Panc1 (cell line): ENCODE results near the gene FAM43B. TPM values are rescaled to one million over a fixed set of nuclear protein-coding genes. Genes with fewer than 3 reads are reported as not detected.

Experiments
- ATAC-seq: fragments of 200-7000 bp; cut with Tn5 transposase; 2 replicates; pipeline ENCODE4 v1.9.1; 2020; ENCODE audit warnings: mild to moderate bottlenecking, moderate library complexity
- BruUV-seq: library from RNA; stranded (reverse); fragments of 400-500 nt; replicated peaks from 2 replicates; lab custom pipeline; 2021; lab: Mats Ljungman, UMichigan
- CTCF ChIA-PET: fragments of 300-600 bp; sonication (Branson Sonifier 250); formaldehyde crosslinking; loops from one replicate; lab custom pipeline; 2022; ENCODE audit warnings: antibody characterized with exemption; lab: Charles Lee
- POLR2A ChIA-PET: fragments of 300-600 bp; sonication (Branson Sonifier 250); formaldehyde crosslinking; loops from one replicate; lab custom pipeline; 2022; ENCODE audit warnings: antibody characterized with exemption; lab: Charles Lee
- DNase-seq: peaks from one replicate; pipeline ENCODE4 v3.0.0-alpha.2; 2010; ENCODE audit warnings: low read depth, low spot score
- H3K27ac ChIP-seq: 2 replicates; pipeline ENCODE4 v1.5.1; 2011; ENCODE audit warnings: mild to moderate bottlenecking, low read length, inconsistent platforms
- H3K27me3 ChIP-seq: fragments of 200-500 bp; sonication (Bioruptor generic); 2 replicates; pipeline ENCODE4 v1.6.0; 2014; ENCODE audit warnings: low read length, inconsistent platforms; ENCODE audit not compliant: control insufficient read depth, insufficient read depth
- H3K36me3 ChIP-seq: fragments of 200-500 bp; sonication (Bioruptor generic); 2 replicates; pipeline ENCODE4 v1.5.1; 2014; ENCODE audit warnings: inconsistent platforms, mild to moderate bottlenecking, low read length, moderate library complexity; ENCODE audit not compliant: control insufficient read depth, insufficient read depth
- H3K4me1 ChIP-seq: 2 replicates; pipeline ENCODE4 v1.5.1; 2011; ENCODE audit warnings: inconsistent platforms, mild to moderate bottlenecking, low read length, moderate library complexity; ENCODE audit not compliant: control insufficient read depth, insufficient read depth
- H3K4me3 ChIP-seq, 2 experiments: 2 replicates each; pipeline ENCODE4 v1.5.1; 2011 to 2012; ENCODE audit warnings: low read depth in 2 of 2, low read length in 2 of 2, mild to moderate bottlenecking in 2 of 2, inconsistent platforms in 1 of 2, moderate library complexity in 1 of 2
- H3K9me3 ChIP-seq: fragments of 200-500 bp; sonication (Bioruptor generic); 2 replicates; pipeline ENCODE4 v1.5.1; 2014; ENCODE audit warnings: low read depth, mild to moderate bottlenecking, inconsistent platforms, low read length, moderate library complexity; ENCODE audit not compliant: control insufficient read depth, insufficient read depth
- CTCF ChIP-seq: fragments of 450-650 bp; IDR thresholded peaks from 2 replicates; pipeline ENCODE4 v1.5.1; 2017; ENCODE audit warnings: mild to moderate bottlenecking
- POLR2AphosphoS5 ChIP-seq: IDR thresholded peaks from 2 replicates; pipeline ENCODE4 v1.6.1; 2012; ENCODE audit warnings: mild to moderate bottlenecking, low read depth, low read length, moderate library complexity
- REST ChIP-seq, 2 experiments: IDR thresholded peaks; 2 replicates each; pipeline ENCODE4 v1.6.1; 2011 to 2012; ENCODE audit warnings: low read depth in 2 of 2, control low read depth in 1 of 2, low read length in 1 of 2, mild to moderate bottlenecking in 1 of 2, moderate library complexity in 1 of 2; ENCODE audit not compliant: insufficient read depth in 1 of 2
- SIN3A ChIP-seq: IDR thresholded peaks from 2 replicates; pipeline ENCODE4 v1.6.1; 2012; ENCODE audit warnings: low read depth, mild to moderate bottlenecking, low read length, moderate library complexity, borderline replicate concordance; ENCODE audit not compliant: insufficient read depth
- TCF7L2 ChIP-seq: IDR thresholded peaks from 2 replicates; pipeline ENCODE4 v1.6.1; 2011; ENCODE audit warnings: mild to moderate bottlenecking, low read depth, low read length, inconsistent platforms
- in situ Hi-C: cut with HindIII; loops from 2 replicates; pipeline ENCODE4 v1.10.0; 2016; ENCODE audit warnings: low sequenced_read_pairs, low pct_unique_long_range_greater_than_20kb
- intact Hi-C: fragments of 100-400 bp; cut with micrococcal nuclease; formaldehyde crosslinking; loops from one replicate; pipeline ENCODE4 v1.10.0; 2022; ENCODE audit not compliant: unreplicated experiment
- total RNA-seq: library from RNA; stranded (reverse); gene quantifications from one replicate; pipeline ENCODE4 v1.2.1, GENCODE V29; 2021; ENCODE audit not compliant: unreplicated experiment

Gene FAM43B
- total RNA-seq, 1 experiment from 2014 or later = 3.0 TPM

GRCh38 chr1:20586953-20587660 lies 34.7 kb downstream of the FAM43B start:
- POLR2A ChIA-PET = interaction anchor here (0.6 kb wide), 1 partner anchor 39 kb away, joined by 3 read pairs; no protein-coding TSS in a partner anchor
- ATAC-seq (peak; percentile 24; the same call in 1 of the 2 replicates), DNase-seq (no peak)
- BruUV-seq = no TSS peak
- Histone ChIP-seq H3K27ac (no peak overlapping the region), H3K9me3 (no peaks in the 10 kb centered on the region), H3K36me3 (no peaks in the 10 kb centered on the region), H3K4me1 (peaks cover 3% of the 10 kb centered on the region; the same call in 1 of the 2 replicates), H3K27me3 (no peaks in the 10 kb centered on the region), H3K4me3 (no peak overlapping the region)
- TF ChIP-seq POLR2AphosphoS5 (no peak), REST (IDR thresholded peaks at IDR 0.05; ENCODE audit: insufficient read depth in 1 of 2, low read depth in 2 of 2, low read length in 1 of 2) (no peak), TCF7L2 (no peak)
- in situ Hi-C loops (no loop called here), intact Hi-C loops (no loop called here)
- CTCF ChIA-PET = no interaction called here

- intact Hi-C loops (no loop called here), in situ Hi-C loops (no loop called here)
- no peak for DNase-seq
- peaks cover 3% of the 10 kb centered on the region; the same call in 1 of the 2 replicates for H3K4me1 ChIP-seq
- ChIA-PET CTCF (no interaction called here), POLR2A (interaction anchor here (0.7 kb wide), 1 partner anchor 137 kb away, joined by 8 read pairs; no protein-coding TSS in a partner anchor)
- H3K9me3 ChIP-seq = no peaks in the 10 kb centered on the region
- H3K27ac ChIP-seq = no peak overlapping the region
- BruUV-seq = no TSS peak
- no peaks in the 10 kb centered on the region for H3K36me3 ChIP-seq
- TF ChIP-seq POLR2AphosphoS5 (no peak), TCF7L2 (no peak), SIN3A (no peak), REST (IDR thresholded peaks at IDR 0.05; ENCODE audit: insufficient read depth in 1 of 2, low read depth in 2 of 2, low read length in 1 of 2) (no peak), CTCF (no peak)
- ATAC-seq = no peak
- H3K27me3 ChIP-seq = no peaks in the 10 kb centered on the region
- no peak overlapping the region for H3K4me3 ChIP-seq
Measured at GRCh38 chr1:20587661-20588053, 35.3 kb downstream of the FAM43B start.
